ENCODE measurements around the gene UBAC2. TPM values are rescaled to one million over a fixed set of nuclear protein-coding genes. Genes with fewer than 3 reads are reported as not detected.

UBAC2 gene
- total RNA-seq, 1 donor, result 45.3 TPM

GRCh38 chr13:99298056-99298455 is 97.4 kb downstream of the UBAC2 start:
- TF ChIP-seq, protein P1, sequence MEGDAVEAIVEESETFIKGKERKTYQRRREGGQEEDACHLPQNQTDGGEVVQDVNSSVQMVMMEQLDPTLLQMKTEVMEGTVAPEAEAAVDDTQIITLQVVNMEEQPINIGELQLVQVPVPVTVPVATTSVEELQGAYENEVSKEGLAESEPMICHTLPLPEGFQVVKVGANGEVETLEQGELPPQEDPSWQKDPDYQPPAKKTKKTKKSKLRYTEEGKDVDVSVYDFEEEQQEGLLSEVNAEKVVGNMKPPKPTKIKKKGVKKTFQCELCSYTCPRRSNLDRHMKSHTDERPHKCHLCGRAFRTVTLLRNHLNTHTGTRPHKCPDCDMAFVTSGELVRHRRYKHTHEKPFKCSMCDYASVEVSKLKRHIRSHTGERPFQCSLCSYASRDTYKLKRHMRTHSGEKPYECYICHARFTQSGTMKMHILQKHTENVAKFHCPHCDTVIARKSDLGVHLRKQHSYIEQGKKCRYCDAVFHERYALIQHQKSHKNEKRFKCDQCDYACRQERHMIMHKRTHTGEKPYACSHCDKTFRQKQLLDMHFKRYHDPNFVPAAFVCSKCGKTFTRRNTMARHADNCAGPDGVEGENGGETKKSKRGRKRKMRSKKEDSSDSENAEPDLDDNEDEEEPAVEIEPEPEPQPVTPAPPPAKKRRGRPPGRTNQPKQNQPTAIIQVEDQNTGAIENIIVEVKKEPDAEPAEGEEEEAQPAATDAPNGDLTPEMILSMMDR (IDR thresholded peaks at IDR 0.05; ENCODE audit: insufficient read depth, low read depth, low read length), result no peak
- H3K4me3 ChIP-seq (ENCODE audit: low read depth, low read length), result no peak overlapping the region
- DNase-seq (ENCODE audit: low read depth), result no peak

- no peak overlapping the region for H3K4me3 ChIP-seq (ENCODE audit: low read depth, low read length)
- no peak for DNase-seq (ENCODE audit: low read depth)
- TF ChIP-seq, protein P1 (IDR thresholded peaks at IDR 0.05; ENCODE audit: insufficient read depth, low read depth, low read length), result no peak
These were observed 98.7 kb downstream of the UBAC2 start for GRCh38 chr13:99299256-99299919.

- no peak overlapping the region for H3K4me3 ChIP-seq (ENCODE audit: low read depth, low read length)
- DNase-seq (ENCODE audit: low read depth), result no peak
- TF ChIP-seq, protein P1 (IDR thresholded peaks at IDR 0.05; ENCODE audit: insufficient read depth, low read depth, low read length), result no peak
These were observed 99.3 kb downstream of the UBAC2 start for GRCh38 chr13:99299920-99300341.

GRCh38 chr13:99301056-99301838 is 100.6 kb downstream of the UBAC2 start:
- no peak for DNase-seq (ENCODE audit: low read depth)
- H3K4me3 ChIP-seq (ENCODE audit: low read depth, low read length), result no peak overlapping the region
- TF ChIP-seq, protein P1 (IDR thresholded peaks at IDR 0.05; ENCODE audit: insufficient read depth, low read depth, low read length), result no peak

DNA sequence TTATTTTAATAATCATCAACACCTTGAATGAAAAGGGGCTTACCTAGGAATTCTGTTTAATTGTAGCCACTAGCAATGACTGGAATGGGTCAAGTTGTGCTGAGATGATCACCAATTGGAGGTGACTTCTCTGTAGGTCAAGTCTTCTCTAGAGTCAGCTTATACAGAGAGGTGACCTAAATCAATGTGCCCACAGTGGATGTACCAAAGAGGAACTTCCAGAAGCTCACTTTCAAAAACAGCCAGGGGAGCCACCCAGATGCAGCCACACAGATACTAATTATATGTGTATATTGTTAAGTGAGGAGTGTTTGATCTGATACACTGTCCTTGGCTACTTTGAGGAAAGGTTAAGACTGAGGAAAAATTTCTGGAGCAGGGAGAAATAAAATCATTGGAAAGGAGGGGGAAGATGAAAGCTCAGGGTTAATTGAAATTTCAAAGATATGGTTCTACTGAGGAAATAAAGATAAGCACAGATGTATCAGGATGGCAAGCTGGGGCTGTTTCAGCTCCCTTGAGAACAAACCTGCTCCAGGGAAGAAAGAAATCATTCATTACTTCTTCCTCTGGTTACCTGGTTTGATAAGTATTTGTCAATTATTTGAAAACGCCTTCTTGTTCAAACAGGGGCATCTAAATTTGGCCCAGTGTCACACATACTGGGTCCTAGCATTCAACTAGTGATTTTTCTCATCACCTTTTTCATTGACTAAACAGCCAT is 101.4 kb downstream of the UBAC2 start:
- DNase-seq (ENCODE audit: low read depth), result no peak
- no peak overlapping the region for H3K4me3 ChIP-seq (ENCODE audit: low read depth, low read length)
- TF ChIP-seq, protein P1 (IDR thresholded peaks at IDR 0.05; ENCODE audit: insufficient read depth, low read depth, low read length), result no peak

GRCh38 chr13:99302637-99303505 is 102.2 kb downstream of the UBAC2 start:
- TF ChIP-seq, protein P1 (IDR thresholded peaks at IDR 0.05; ENCODE audit: insufficient read depth, low read depth, low read length), result no peak
- no peak for DNase-seq (ENCODE audit: low read depth)
- no peak overlapping the region for H3K4me3 ChIP-seq (ENCODE audit: low read depth, low read length)

Measured in fibroblast of villous mesenchyme (primary cell).